ENCODE results near the gene TMEM243.

DNA sequence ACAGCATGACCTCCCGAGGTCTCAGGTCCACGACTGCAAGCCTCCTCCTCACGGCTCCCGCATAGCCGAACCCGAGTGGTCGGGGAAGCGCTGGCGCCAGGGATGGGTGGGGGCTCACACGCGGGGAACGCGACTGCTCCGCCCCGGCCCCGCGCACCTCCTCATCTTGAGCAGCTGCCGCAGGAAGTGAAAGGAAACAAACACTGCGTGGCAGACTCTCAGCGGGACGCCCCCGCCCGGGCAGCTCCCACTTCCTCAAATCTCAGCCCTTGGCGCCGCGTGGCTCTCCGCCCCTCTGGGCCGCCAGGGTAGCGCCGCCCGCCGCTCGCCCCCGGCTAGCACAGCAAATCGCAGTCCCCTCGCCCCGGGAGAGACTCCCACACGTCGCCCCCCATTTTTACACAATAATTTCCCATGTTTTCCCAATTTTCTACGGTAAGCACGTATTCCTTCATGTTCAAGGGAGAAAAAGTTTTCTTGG lies at the start of gene TMEM243:
- TF ChIP-seq, protein P1, sequence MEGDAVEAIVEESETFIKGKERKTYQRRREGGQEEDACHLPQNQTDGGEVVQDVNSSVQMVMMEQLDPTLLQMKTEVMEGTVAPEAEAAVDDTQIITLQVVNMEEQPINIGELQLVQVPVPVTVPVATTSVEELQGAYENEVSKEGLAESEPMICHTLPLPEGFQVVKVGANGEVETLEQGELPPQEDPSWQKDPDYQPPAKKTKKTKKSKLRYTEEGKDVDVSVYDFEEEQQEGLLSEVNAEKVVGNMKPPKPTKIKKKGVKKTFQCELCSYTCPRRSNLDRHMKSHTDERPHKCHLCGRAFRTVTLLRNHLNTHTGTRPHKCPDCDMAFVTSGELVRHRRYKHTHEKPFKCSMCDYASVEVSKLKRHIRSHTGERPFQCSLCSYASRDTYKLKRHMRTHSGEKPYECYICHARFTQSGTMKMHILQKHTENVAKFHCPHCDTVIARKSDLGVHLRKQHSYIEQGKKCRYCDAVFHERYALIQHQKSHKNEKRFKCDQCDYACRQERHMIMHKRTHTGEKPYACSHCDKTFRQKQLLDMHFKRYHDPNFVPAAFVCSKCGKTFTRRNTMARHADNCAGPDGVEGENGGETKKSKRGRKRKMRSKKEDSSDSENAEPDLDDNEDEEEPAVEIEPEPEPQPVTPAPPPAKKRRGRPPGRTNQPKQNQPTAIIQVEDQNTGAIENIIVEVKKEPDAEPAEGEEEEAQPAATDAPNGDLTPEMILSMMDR (IDR thresholded peaks at IDR 0.05) = peak in 2 of 6 experiments; percentile 18 to 23
- peak in 2 of 4 donors; percentile 42 to 82 for TF ChIP-seq POLR2A (IDR thresholded peaks at IDR 0.05)

All from esophagus squamous epithelium (tissue), 4 donors.